PFSK-1 (cell line): ENCODE data around the gene CAND2.
A peak's percentile ranks its signal among the peaks of the same experiment; 100 is the strongest.

ENCODE experiments used
- FOXP2 ChIP-seq: optimal IDR thresholded peaks from 2 replicates; pipeline ENCODE3; 2011; ENCODE audit warnings: borderline replicate concordance, control low read depth, inconsistent platforms; ENCODE audit not compliant: insufficient read depth; ENCODE audit errors: extremely low read length, extremely low read depth
- POLR2AphosphoS5 ChIP-seq: IDR thresholded peaks from 2 replicates; pipeline ENCODE4 v1.6.1; 2012; ENCODE audit warnings: low read depth, mild to moderate bottlenecking, control low read depth, low read length, moderate library complexity
- REST ChIP-seq, 2 experiments: IDR thresholded peaks; 2 replicates each; pipeline versions ENCODE4 v1.6.1 to v1.8.0; 2011 to 2012; ENCODE audit warnings: low read depth in 2 of 2, low read length in 2 of 2, control low read depth in 1 of 2, inconsistent platforms in 1 of 2, mild to moderate bottlenecking in 1 of 2, moderate library complexity in 1 of 2; ENCODE audit not compliant: insufficient read depth in 1 of 2
- SIN3A ChIP-seq: IDR thresholded peaks from 2 replicates; pipeline ENCODE4 v1.6.1; 2012; ENCODE audit warnings: mild to moderate bottlenecking, low read length, moderate library complexity, borderline replicate concordance; ENCODE audit not compliant: insufficient read depth
- TAF1 ChIP-seq: IDR thresholded peaks from 2 replicates; pipeline ENCODE4 v1.6.1; 2012; ENCODE audit warnings: low read length, control low read depth, borderline replicate concordance; ENCODE audit not compliant: insufficient read depth

Gene CAND2

GRCh38 chr3:12877040-12877439 is 80.6 kb downstream of the CAND2 start:
- no peak for TF ChIP-seq FOXP2
- no peak for TF ChIP-seq POLR2AphosphoS5
- TF ChIP-seq TAF1: no peak
- no peak for TF ChIP-seq SIN3A
- no peak for TF ChIP-seq REST (IDR thresholded peaks at IDR 0.05; ENCODE audit: insufficient read depth in 1 of 2, low read depth in 2 of 2, low read length in 2 of 2)

- no peak for TF ChIP-seq SIN3A
- TF ChIP-seq POLR2AphosphoS5: no peak
- no peak for TF ChIP-seq FOXP2
These were observed 81.7 kb downstream of the CAND2 start for GRCh38 chr3:12878141-12878574.

- no peak for TF ChIP-seq TAF1
- no peak for TF ChIP-seq SIN3A
- no peak for TF ChIP-seq FOXP2
- peak; percentile 17 to 85; a peak in 3 of 4 replicates for TF ChIP-seq REST (IDR thresholded peaks at IDR 0.05; ENCODE audit: insufficient read depth in 1 of 2, low read depth in 2 of 2, low read length in 2 of 2)
- no peak for TF ChIP-seq POLR2AphosphoS5
These were observed 82.8 kb downstream of the CAND2 start for GRCh38 chr3:12879191-12879815.

- TF ChIP-seq FOXP2: no peak
- no peak for TF ChIP-seq REST (IDR thresholded peaks at IDR 0.05; ENCODE audit: insufficient read depth in 1 of 2, low read depth in 2 of 2, low read length in 2 of 2)
- TF ChIP-seq POLR2AphosphoS5: no peak
- no peak for TF ChIP-seq SIN3A
- no peak for TF ChIP-seq TAF1
These were observed 86.1 kb downstream of the CAND2 start for GRCh38 chr3:12882336-12883310.

GRCh38 chr3:12884186-12884680 is 87.8 kb downstream of the CAND2 start:
- TF ChIP-seq SIN3A (no peak), FOXP2 (no peak), TAF1 (no peak), REST (IDR thresholded peaks at IDR 0.05; ENCODE audit: insufficient read depth in 1 of 2, low read depth in 2 of 2, low read length in 2 of 2) (no peak), POLR2AphosphoS5 (no peak)
